HUES48 (cell line): ENCODE data around the gene ADCY5.

Experiments
- H3K27ac ChIP-seq: one replicate; pipeline ENCODE4 v1.7.0; 2013; ENCODE audit warnings: low read depth, low read length, inconsistent platforms
- H3K27me3 ChIP-seq: 2 replicates; pipeline ENCODE4 v1.6.1; 2013; ENCODE audit warnings: mild to moderate bottlenecking, low read length; ENCODE audit not compliant: control insufficient read depth, insufficient read depth
- H3K36me3 ChIP-seq: 2 replicates; pipeline ENCODE4 v1.6.1; 2013; ENCODE audit warnings: low read length; ENCODE audit not compliant: control insufficient read depth, insufficient read depth
- H3K4me1 ChIP-seq: 2 replicates; pipeline ENCODE4 v1.6.1; 2013; ENCODE audit warnings: mild to moderate bottlenecking, low read length; ENCODE audit not compliant: control insufficient read depth, insufficient read depth
- H3K4me3 ChIP-seq: 2 replicates; pipeline ENCODE4 v1.5.1; 2013; ENCODE audit warnings: mild to moderate bottlenecking, low read depth, low read length
- H3K9ac ChIP-seq: 2 replicates; pipeline ENCODE4 v1.6.1; 2013; ENCODE audit warnings: mild to moderate bottlenecking, low read depth, low read length, moderate library complexity
- H3K9me3 ChIP-seq: 2 replicates; pipeline ENCODE4 v1.6.1; 2013; ENCODE audit warnings: low read length; ENCODE audit not compliant: control insufficient read depth, insufficient read depth

The ADCY5 gene

GRCh38 chr3:123373474-123373987 lies 75.4 kb downstream of the ADCY5 start:
- H3K27ac ChIP-seq, result no peak overlapping the region

DNA sequence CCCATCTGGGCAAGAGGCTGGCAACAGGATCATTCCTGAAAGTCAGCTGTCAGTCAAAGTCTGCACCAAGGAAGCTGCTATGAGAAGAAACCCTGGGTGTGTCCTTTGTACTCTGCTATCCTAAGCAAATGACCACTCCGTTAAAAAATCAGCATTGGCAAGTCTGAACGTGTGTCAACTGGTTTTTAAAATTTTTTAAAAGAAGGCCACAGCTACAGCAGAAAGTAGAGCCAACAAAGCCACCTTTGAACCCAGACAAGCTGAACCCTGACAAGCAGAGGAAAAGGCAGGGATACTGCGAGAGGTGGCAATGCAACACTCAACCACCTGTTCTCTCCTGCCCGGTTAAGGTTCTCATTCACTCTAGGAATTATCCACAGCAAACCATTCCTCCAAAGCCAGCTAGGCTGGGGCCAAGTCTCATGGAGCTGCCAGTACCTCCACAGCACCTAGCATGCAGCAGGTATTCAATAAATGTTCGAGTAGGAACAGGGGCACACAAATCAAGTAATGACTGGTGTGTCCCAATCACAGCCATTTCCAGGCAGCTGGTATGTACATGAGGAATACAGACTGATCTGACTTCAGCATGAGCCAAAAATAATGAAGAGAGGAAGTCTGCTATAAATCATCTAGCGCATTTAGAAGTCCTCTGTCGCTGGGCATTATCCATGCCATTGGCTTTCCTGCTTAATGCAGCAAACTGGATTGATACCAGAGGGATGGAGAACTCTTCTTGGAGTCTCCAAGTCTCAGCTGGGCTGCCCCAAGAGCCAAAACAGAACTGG lies 76.0 kb downstream of the ADCY5 start:
- Histone ChIP-seq H3K9me3 (no peaks in the 10 kb centered on the region), H3K9ac (no peak overlapping the region), H3K27me3 (no peaks in the 10 kb centered on the region), H3K36me3 (no peaks in the 10 kb centered on the region), H3K27ac (no peak overlapping the region), H3K4me3 (no peak overlapping the region), H3K4me1 (no peaks in the 10 kb centered on the region)

More at GRCh38 chr3:123373474-123373987, 75.4 kb downstream of the ADCY5 start:
- Histone ChIP-seq H3K27me3 (no peaks in the 10 kb centered on the region), H3K9ac (no peak overlapping the region), H3K4me3 (no peak overlapping the region), H3K9me3 (no peaks in the 10 kb centered on the region), H3K36me3 (no peaks in the 10 kb centered on the region), H3K4me1 (no peaks in the 10 kb centered on the region)

DNA sequence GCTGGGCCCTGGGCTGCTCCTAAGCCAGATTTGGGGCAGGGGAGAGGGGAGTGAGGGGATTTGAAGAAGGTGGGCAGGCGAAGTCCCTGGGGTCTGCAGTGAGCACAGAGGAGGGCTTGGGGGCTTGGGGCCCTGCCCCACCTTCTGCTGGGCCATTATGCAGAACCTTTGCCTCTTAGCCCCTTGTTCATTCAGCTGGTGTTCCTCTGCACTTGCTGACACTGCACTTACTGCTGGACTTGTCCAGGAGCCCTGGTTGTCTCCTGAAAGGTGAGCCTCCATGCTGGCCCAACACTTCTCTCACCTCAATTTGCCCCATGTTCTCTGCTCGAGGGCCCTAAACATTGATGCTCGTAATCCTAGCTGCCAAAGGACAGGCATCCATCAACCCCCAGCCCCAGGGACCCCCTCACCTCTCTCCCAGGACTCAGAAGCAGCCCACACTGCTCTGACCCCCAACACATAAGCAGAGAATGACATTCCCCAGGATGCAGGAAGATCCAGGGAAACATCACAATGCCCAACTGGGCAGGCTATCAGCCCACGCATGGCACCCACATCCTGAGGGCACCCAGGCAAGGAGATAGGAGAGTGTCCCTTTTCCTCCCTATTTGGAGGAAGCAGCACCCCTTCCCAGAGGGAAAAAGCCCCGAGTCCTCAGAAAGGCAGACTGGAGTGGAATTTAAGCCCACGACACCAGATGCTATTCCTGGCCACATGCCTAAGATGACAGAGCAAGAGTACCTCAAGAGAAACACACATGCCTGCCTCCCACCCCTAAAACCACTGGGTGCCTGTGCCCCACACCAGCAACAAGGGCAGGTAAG lies 76.8 kb downstream of the ADCY5 start:
- Histone ChIP-seq H3K9ac (no peak overlapping the region), H3K4me1 (no peaks in the 10 kb centered on the region), H3K9me3 (no peaks in the 10 kb centered on the region), H3K27ac (no peak overlapping the region), H3K36me3 (no peaks in the 10 kb centered on the region), H3K4me3 (no peak overlapping the region), H3K27me3 (no peaks in the 10 kb centered on the region)

DNA sequence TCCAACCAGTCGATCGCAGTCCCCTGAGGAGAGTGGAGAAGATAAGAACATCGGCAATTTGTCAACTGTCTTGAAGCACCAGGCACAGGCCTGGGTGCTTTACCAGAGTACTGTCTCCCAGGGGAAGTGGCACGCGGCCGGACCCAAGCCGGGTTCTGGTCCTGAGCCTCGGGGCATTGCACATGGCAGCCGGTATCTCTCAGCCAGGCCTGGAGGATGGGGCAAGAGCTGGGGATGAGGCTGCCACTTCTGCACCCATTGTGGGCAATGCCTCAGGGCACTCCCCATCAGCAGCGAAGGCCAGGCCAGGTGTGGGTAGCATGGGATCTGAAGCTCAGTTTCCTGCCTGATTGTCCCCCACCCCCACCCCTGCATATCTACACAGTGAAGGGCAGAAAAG lies 77.5 kb downstream of the ADCY5 start:
- no peak overlapping the region for H3K27ac ChIP-seq
- H3K36me3 ChIP-seq, result no peaks in the 10 kb centered on the region
- H3K9ac ChIP-seq, result no peak overlapping the region
- no peaks in the 10 kb centered on the region for H3K9me3 ChIP-seq
- H3K4me1 ChIP-seq, result no peaks in the 10 kb centered on the region
- no peak overlapping the region for H3K4me3 ChIP-seq
- no peaks in the 10 kb centered on the region for H3K27me3 ChIP-seq

DNA sequence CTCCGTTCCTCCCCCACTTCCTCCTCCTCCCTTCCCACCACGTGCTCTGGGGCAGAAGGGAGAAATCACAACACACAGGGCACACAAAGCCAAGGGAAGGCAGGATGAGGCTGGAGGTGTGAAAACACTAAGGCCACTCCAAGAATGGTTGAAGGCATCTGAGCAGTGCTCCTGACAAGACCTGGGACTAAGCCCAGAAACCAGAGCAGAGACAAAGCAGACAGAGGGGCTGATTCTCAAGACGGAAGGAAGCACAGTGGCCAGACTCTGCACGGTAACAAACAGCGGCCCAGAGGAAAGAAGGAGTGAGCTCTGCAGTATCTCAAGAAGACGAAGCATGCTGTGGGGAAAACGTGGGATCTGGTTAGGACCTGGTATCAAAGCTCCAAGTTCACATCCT lies 78.1 kb downstream of the ADCY5 start:
- no peaks in the 10 kb centered on the region for H3K36me3 ChIP-seq
- H3K9me3 ChIP-seq, result no peaks in the 10 kb centered on the region
- no peak overlapping the region for H3K27ac ChIP-seq
- H3K9ac ChIP-seq, result no peak overlapping the region
- no peaks in the 10 kb centered on the region for H3K4me1 ChIP-seq
- H3K4me3 ChIP-seq, result no peak overlapping the region
- no peaks in the 10 kb centered on the region for H3K27me3 ChIP-seq

GRCh38 chr3:123369085-123369484 lies 79.8 kb downstream of the ADCY5 start:
- H3K27ac ChIP-seq, result no peak overlapping the region
- H3K9me3 ChIP-seq, result no peaks in the 10 kb centered on the region
- H3K4me3 ChIP-seq, result no peak overlapping the region
- no peaks in the 10 kb centered on the region for H3K27me3 ChIP-seq
- no peak overlapping the region for H3K9ac ChIP-seq
- H3K36me3 ChIP-seq, result no peaks in the 10 kb centered on the region
- H3K4me1 ChIP-seq, result no peaks in the 10 kb centered on the region

DNA sequence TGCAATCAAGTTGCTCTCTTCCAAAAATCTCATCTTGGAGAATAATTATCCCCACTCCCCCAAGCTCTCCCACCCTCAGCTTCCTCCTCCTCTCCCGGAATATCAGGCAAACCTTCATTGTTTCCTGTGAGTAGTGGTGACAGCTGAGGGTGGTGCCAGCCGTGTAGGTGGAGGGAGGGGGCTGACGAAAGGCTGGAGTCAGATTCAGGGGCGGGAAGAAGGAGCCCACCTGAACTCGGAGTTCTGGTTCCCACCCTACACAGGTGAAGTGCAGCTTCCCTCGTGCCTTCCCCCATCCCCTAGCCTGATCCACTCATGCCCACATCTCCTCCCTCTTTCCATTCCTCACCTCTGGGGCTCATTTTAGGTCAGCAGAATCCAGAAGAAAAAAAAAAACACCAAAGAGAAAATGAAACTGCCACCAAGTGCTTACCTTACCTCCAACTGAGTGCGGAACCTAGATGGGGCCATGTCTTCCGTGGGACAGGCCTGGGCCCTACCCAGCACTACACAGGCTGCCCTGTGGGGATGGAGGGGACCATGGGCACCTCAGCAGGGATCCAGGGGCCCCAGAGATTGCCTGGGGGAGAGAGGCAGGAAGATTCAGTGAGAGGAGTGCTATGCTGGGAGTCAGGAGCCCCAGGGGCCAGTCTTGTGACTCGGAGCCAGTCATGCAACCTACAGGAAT lies 81.3 kb downstream of the ADCY5 start:
- Histone ChIP-seq H3K4me1 (no peaks in the 10 kb centered on the region), H3K4me3 (no peak overlapping the region), H3K27me3 (no peaks in the 10 kb centered on the region), H3K27ac (no peak overlapping the region), H3K9me3 (no peaks in the 10 kb centered on the region), H3K9ac (no peak overlapping the region), H3K36me3 (no peaks in the 10 kb centered on the region)

DNA sequence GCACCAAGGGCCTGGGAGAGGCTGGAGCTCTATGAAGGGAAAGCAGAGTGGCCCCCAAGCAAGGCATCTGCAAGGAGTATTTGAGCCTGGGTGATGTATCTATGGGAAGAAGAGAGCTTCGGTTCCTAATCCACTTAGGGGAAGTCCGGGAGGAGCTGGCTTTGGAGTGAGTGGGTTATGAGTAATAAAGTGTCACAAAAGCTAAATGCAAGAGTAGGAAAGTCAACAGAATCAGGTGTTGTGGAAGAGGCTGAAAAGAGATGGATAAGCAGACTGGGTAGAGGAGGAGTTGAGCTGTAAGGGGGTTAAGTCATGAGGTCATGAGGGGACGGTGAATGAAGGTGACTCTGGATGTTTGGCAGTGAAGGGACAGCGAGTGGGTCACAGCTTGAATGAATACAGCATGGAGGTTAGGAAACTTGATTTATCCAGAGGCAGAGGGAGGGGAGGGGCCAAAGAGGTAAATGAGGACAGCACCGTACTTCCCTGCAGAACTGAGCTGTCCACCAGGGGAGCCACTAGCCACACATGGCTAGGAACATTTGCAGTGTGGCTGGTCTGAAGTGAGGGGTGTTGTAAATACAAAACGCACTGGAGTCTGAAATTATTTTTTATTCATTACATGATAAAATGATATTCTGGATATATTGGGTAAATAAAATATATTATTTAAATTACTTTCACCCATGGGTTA lies 83.3 kb downstream of the ADCY5 start:
- Histone ChIP-seq H3K27ac (no peak overlapping the region), H3K9ac (no peak overlapping the region), H3K4me3 (no peak overlapping the region), H3K9me3 (no peaks in the 10 kb centered on the region), H3K36me3 (no peaks in the 10 kb centered on the region), H3K4me1 (no peaks in the 10 kb centered on the region), H3K27me3 (no peaks in the 10 kb centered on the region)

GRCh38 chr3:123361071-123361470 lies 87.8 kb downstream of the ADCY5 start:
- H3K4me1 ChIP-seq, result no peaks in the 10 kb centered on the region
- no peak overlapping the region for H3K9ac ChIP-seq
- no peaks in the 10 kb centered on the region for H3K9me3 ChIP-seq
- peaks cover 6% of the 10 kb centered on the region; the same call in 1 of the 2 replicates for H3K27me3 ChIP-seq
- H3K4me3 ChIP-seq, result no peak overlapping the region
- H3K27ac ChIP-seq, result no peak overlapping the region
- no peaks in the 10 kb centered on the region for H3K36me3 ChIP-seq

- Histone ChIP-seq H3K27me3 (peaks cover 6% of the 10 kb centered on the region; the same call in 1 of the 2 replicates), H3K4me3 (no peak overlapping the region), H3K9ac (no peak overlapping the region), H3K27ac (no peak overlapping the region), H3K9me3 (no peaks in the 10 kb centered on the region), H3K4me1 (no peaks in the 10 kb centered on the region), H3K36me3 (no peaks in the 10 kb centered on the region)
Observed at GRCh38 chr3:123357275-123357674, 91.6 kb downstream of the ADCY5 start.
